GM18909 (cell line): Measurements from ENCODE around the gene OR2T12.
A peak's percentile ranks its signal among the peaks of the same experiment; 100 is the strongest.
"Not testable (repeated sequence)": the region's sequence is repeated elsewhere in the genome, so short reads cannot be mapped to it uniquely, and the experiment has no call there.

Experiments
- ATAC-seq: cut with Tn5 transposase; IDR thresholded peaks from one replicate; pipeline ENCODE4 v1.9.1; 2021; ENCODE audit warnings: mild to moderate bottlenecking; ENCODE audit not compliant: unreplicated experiment, poor library complexity

Gene OR2T12, protein sequence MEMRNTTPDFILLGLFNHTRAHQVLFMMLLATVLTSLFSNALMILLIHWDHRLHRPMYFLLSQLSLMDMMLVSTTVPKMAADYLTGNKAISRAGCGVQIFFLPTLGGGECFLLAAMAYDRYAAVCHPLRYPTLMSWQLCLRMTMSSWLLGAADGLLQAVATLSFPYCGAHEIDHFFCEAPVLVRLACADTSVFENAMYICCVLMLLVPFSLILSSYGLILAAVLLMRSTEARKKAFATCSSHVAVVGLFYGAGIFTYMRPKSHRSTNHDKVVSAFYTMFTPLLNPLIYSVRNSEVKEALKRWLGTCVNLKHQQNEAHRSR

DNA sequence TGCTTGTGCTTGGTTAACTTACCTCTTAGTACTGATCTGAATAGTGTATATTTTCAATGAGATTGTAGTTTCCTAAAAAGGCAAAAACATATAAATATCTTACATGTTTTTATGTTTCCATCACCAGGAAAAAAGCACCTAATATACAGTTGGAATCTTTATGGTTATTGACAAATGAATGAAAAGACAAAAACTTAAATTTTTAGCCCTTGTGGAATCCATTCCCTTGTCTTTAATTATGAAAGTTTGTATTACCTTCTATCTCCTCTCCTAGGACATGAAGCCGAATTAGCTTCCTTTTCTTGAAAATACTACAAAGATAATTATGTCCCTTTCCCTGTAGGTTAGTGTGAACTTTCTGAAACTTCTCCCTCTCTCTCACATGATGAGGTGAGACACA is at the start of gene OR2T12:
Gene OR2T12, minus strand, starts transcription at position 101 of the 400 bp plus-strand sequence. CDS start 7,846 bp downstream, outside the sequence.
- ATAC-seq: no peak

DNA sequence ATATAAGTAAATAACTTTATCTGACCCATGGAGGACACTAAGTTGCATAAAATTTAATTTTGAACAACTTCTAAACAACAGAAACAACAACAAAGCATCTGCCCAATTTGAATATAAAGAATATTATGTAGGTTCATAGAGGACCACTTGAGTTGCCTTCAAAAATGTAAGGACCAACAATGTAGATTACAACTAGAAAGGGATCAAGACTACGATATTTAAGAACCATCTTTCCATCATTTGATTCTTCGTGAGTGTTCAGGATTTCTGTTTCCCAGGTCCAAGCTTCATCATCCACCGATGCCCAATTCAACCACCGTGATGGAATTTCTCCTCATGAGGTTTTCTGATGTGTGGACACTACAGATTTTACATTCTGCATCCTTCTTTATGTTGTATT is 45.3 kb upstream of the OR2T12 start, which contains the start of gene OR14C36:
Gene OR14C36, plus strand, starts transcription at position 301 of the 400 bp plus-strand sequence. Its CDS starts 0 bp downstream, at position 301.
- no peak for ATAC-seq

DNA sequence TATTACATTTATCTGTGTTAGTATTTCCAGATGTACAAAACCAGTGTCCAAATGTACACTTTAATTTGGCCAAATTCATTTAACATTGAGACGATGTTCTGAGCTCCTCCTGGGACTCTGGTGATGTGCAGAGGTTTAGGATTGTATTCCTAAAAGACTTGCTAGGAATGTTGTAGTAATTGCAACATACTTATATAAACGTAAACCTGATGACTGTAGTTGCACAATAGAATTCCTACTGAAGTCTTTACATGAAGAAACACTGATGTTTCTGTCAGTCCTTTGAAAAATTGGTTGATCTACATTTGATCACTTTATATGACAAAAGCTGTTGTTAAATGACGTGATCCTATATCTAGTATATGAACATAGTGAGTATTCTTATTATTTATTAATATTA is 40.2 kb upstream of the OR2T12 start:
- no peak for ATAC-seq

DNA sequence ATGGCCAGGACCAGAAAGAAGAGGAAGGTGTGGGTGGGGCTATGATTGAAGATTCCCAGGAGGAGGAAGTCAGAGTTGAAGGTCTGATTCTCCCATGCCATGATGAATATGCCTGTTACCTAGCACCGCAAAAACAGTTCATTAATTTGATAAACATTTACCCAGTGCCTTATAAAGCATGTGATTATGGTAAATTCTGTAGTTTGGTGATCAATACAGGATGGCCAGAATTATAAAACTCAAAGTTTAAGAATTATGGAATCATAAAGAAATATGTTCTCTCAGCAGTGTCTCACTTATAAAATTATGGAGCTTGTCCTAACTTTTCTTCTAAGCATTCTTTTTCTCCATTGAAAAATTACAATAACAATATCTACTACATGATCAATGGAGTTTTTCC is 21.2 kb upstream of the OR2T12 start, which contains the start of gene OR2M7:
Gene OR2M7, minus strand, starts transcription at position 101 of the 400 bp plus-strand sequence. Its CDS starts 0 bp downstream, at position 101.
- no peak for ATAC-seq

DNA sequence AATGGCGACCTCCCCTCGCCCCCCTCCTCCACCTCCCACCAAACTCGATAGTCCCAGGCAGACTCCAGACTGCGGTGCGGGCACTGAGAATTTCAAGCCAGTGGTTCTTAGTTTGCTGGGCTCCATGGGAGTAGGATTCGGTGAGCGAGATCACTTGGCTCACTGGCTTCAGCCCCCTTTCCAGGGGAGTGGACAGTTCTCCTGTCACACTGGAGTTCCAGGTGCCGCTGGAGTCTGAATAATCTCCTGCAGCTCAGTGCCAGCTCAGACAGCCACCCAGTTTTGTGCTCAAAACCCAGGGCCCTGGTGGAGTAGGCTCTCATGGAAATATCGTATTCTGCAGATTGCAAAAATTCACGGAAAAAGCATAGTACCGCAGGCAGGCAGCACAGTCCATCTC is 13.6 kb upstream of the OR2T12 start:
- no peak for ATAC-seq

DNA sequence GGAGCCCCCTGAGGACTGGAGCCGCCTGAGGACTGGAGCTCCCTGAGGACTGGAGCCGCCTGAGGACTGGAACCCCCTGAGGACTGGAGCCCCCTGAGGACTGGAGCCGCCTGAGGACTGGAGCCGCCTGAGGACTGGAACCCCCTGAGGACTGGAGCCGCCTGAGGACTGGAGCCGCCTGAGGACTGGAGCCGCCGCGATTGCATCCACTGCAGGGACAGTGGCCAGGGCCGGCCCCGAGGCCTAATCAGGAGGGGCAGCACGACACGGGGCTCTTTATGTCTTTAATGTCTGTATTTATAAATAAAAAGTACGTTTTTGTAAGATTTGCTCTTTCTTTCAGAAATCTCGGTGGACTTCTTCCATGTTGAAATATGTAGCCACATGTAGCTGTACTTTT is 3.5 kb upstream of the OR2T12 start:
- ATAC-seq: not testable (repeated sequence)

DNA sequence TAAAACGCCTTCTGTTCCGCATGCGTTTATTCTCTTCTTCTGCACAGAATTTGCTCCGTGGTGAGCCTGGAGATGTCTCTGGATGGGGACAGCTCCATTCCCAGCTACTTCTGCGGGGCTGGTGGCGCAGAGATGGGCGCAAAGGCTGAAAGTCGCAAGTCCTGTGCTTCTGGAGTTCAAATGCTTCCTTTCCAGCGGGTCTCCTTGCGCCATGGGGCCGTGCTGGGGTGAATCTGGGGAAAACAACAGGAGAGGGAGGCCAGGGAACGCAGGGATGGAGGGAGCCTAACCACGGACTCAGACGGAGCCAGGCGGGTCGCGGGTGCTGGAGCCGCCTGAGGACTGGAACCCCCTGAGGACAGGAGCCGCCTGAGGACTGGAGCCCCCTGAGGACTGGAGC is 2.9 kb upstream of the OR2T12 start:
- no peak for ATAC-seq

DNA sequence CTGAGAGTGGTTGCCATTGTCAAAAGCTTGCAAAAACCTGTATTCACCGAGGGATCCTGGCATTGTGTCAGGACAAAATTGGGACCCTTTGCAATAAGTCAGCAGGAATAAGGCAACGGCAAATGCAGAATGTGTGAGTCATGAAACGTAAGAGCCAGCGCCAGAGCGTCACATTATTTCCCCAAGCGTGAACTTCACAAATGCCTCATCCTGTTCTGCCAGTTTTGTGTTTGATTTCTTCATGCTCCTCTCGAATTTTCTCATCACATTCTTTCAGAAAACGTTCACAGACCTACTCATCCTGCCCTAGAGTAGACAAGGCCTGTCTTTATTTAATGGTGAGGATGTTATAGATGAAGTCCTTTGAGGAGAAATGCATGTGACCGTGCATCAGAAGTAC is 2.4 kb upstream of the OR2T12 start:
- not testable (repeated sequence) for ATAC-seq

DNA sequence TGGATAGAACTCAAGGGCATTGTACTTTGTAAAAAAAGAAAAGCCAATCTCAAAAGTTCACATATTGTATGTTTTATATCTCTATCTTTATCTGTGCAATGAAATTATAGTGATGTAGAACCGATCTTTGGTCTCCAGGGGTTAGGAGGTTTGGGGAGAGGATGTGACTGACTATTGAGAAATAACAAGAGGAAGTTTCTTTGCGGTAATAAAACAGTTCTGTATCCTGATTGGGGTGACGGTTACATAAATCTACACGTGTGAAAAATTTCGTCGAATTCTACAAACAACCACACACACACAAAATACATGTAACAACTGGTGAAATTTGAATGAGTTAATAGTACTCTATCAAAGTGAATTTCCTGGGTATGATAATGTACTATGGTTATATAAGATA is 14.8 kb downstream of the OR2T12 start:
- no peak for ATAC-seq

DNA sequence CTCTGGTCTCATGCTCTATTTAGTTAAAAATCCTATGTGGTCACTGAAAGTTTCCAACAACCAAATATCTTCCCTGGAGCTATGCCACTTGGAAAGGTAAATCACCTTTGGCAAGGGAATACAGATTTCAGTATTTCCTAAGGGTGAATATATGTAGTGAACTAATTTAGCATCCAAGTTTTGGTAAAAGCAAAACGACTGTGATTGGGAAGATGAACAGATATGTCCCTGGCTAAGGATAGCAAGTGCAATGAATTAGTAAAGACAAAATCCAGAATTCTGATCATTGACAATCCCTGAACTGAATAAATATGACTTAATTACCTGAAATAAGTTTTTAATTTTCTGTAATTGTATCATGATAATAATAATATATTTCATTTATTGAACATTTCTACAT is 25.3 kb downstream of the OR2T12 start, which contains the start of gene OR2T33:
Gene OR2T33, minus strand, starts transcription at position 101 of the 400 bp plus-strand sequence. CDS start 4,162 bp downstream, outside the sequence.
- no peak for ATAC-seq

DNA sequence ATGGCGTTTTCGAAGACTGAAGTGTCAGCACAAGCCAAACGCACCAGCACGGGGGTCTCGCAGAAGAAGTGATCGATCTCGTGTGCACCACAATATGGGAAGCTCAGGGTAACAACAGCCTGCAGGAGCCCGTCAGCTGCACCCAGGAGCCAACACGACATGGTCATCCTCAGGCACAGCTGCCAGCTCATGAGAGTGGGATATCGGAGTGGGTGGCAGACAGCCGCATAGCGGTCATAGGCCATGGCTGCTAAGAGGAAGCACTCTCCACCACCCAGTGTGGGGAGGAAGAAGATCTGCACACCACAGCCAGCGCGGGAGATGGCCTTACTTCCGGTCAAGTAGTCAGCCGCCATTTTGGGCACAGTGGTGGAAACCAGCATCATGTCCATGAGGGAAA is 30.0 kb downstream of the OR2T12 start:
- not testable (repeated sequence) for ATAC-seq

DNA sequence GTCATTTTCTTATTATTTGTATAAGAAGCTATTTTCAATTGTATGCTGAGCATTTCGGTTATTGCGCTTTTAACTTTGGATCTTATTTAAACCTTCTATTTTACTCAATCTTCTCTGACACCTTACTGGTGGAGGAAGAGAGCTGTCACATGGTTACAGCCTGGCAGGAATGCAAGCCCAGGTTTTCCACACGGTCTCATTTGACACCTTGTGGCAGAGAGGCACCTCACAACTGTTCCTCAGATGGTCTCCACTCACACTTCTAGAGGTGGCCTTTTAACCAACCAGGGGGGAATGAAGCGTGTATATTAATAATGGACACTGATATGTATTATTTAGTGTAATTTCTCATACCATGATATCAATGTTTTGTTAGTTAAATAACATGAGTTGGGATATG is 35.0 kb downstream of the OR2T12 start:
- no peak for ATAC-seq

DNA sequence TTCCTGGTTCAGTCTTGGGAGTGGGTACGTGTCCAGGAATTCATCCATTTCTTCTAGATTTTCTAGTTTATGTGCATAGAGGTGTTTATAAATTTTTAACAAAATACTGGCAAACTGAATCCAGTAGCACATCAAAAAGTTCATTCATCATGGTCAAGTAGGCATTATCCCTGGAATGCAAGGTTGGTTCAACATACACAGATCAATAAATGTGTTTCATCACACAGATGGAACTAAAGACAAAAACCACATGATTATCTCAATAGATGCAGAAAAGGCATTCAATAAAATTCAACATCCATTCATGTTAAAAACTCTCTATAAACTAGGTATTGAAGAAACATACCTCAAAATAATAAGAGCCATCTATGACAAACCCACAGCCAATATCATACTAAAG is 43.9 kb downstream of the OR2T12 start:
- ATAC-seq: not testable (repeated sequence)

DNA sequence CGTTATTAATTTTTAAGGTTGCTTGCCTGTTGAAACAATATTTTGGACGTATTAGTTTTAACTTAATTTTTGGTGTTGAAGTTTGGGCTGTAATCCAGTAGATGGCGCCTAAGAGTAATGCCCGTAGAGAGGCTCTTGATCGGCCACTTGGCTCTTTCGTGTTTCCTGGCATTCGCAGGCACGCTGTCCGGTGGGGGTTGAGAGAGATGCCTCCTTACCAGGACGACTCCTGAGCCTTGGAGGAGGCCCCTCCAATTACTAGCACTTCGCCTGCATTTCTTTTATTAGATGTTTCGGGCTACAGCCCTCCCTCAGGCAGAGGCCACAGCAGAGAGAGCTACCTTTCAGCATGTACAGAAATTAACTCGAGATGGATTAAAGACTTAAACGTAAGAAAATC is 60.0 kb downstream of the OR2T12 start:
- peak; percentile 90 for ATAC-seq
